DOHH2 (cell line): ENCODE measurements around the gene FBN2.

Source experiments
- H3F3A ChIP-seq: fragments of 200-600 bp; sonication (generic), shearing (Covaris generic); 2 replicates; pipeline ENCODE4 v1.6.0; 2016; ENCODE audit warnings: antibody characterized with exemption, mild to moderate bottlenecking; ENCODE audit not compliant: control insufficient read depth, insufficient read depth
- H3K27ac ChIP-seq: fragments of 200-600 bp; sonication (generic); 2 replicates; pipeline ENCODE4 v1.5.1; 2014; ENCODE audit warnings: low read depth, mild to moderate bottlenecking, low read length, moderate library complexity
- H3K27me3 ChIP-seq: fragments of 200-600 bp; sonication (generic); 2 replicates; pipeline ENCODE4 v1.6.1; 2014; ENCODE audit warnings: mild to moderate bottlenecking, low read length, mixed read lengths; ENCODE audit not compliant: control insufficient read depth
- H3K36me3 ChIP-seq: fragments of 200-600 bp; sonication (generic); 2 replicates; pipeline ENCODE4 v1.6.1; 2014; ENCODE audit warnings: mild to moderate bottlenecking, low read length, moderate library complexity, mixed read lengths; ENCODE audit not compliant: control insufficient read depth
- H3K4me1 ChIP-seq: fragments of 200-600 bp; sonication (generic); 2 replicates; pipeline ENCODE4 v1.6.1; 2014; ENCODE audit warnings: mild to moderate bottlenecking, low read length, mixed read lengths; ENCODE audit not compliant: control insufficient read depth
- H3K4me2 ChIP-seq: fragments of 200-600 bp; sonication (generic); 2 replicates; pipeline ENCODE4 v1.6.0; 2014; ENCODE audit warnings: mild to moderate bottlenecking, low read length, moderate library complexity
- H3K4me3 ChIP-seq: fragments of 200-600 bp; sonication (generic); 2 replicates; pipeline ENCODE4 v1.5.1; 2014; ENCODE audit warnings: mild to moderate bottlenecking, low read length, mixed read lengths
- H3K79me2 ChIP-seq: fragments of 200-600 bp; sonication (generic); 2 replicates; pipeline ENCODE4 v1.6.1; 2014; ENCODE audit warnings: mild to moderate bottlenecking, low read length, mixed read lengths; ENCODE audit not compliant: control insufficient read depth
- H3K9me2 ChIP-seq: fragments of 200-600 bp; sonication (generic); replicated peaks from 2 replicates; pipeline ENCODE4 v1.6.1; 2014; ENCODE audit warnings: mild to moderate bottlenecking, low read length, mixed read lengths; ENCODE audit not compliant: control insufficient read depth
- H3K9me3 ChIP-seq: fragments of 200-600 bp; sonication (generic); 2 replicates; pipeline ENCODE4 v1.6.1; 2014; ENCODE audit warnings: antibody characterized with exemption, low read length, mixed read lengths; ENCODE audit not compliant: control insufficient read depth, insufficient read depth
- H4K20me1 ChIP-seq: fragments of 200-600 bp; sonication (generic); 2 replicates; pipeline ENCODE4 v1.6.0; 2014; ENCODE audit warnings: low read depth, mild to moderate bottlenecking, antibody characterized with exemption, low read length, moderate library complexity; ENCODE audit not compliant: control insufficient read depth, insufficient read depth
- CTCF ChIP-seq: fragments of 200-600 bp; sonication (generic); IDR thresholded peaks from one replicate; pipeline ENCODE4 v1.5.1; 2014; ENCODE audit warnings: antibody characterized with exemption, mild to moderate bottlenecking, low read depth, low read length; ENCODE audit not compliant: poor library complexity, severe bottlenecking
- EZH2phosphoT487 ChIP-seq: fragments of 200-600 bp; sonication (generic); IDR thresholded peaks from 2 replicates; pipeline ENCODE4 v1.6.1; 2017; ENCODE audit warnings: borderline replicate concordance, mild to moderate bottlenecking, antibody characterized with exemption, low read length, moderate library complexity, mixed read lengths

FBN2 gene

GRCh38 chr5:128480906-128481633, 57.0 kb downstream of the FBN2 start:
- H3K4me1 ChIP-seq = no peaks in the 10 kb centered on the region
- no peaks in the 10 kb centered on the region for H3K9me3 ChIP-seq
- no peaks in the 10 kb centered on the region for H4K20me1 ChIP-seq
- H3K27ac ChIP-seq = no peak overlapping the region
- H3K36me3 ChIP-seq = no peaks in the 10 kb centered on the region
- H3F3A ChIP-seq = no peaks in the 10 kb centered on the region
- no peak overlapping the region for H3K4me3 ChIP-seq
- H3K79me2 ChIP-seq = no peaks in the 10 kb centered on the region
- H3K4me2 ChIP-seq = no peak overlapping the region
- no peaks in the 10 kb centered on the region; the same call in 1 of the 2 replicates for H3K9me2 ChIP-seq
- H3K27me3 ChIP-seq = no peaks in the 10 kb centered on the region
- TF ChIP-seq CTCF = no peak
- no peak for TF ChIP-seq EZH2phosphoT487

GRCh38 chr5:128480158-128480557, 57.9 kb downstream of the FBN2 start:
- no peak for TF ChIP-seq EZH2phosphoT487
- no peak for TF ChIP-seq CTCF

GRCh38 chr5:128478386-128479368, 59.4 kb downstream of the FBN2 start:
- Histone ChIP-seq H3K79me2 (no peaks in the 10 kb centered on the region), H3K27ac (no peak overlapping the region), H3K4me2 (no peak overlapping the region), H4K20me1 (no peaks in the 10 kb centered on the region), H3K9me3 (no peaks in the 10 kb centered on the region), H3K27me3 (no peaks in the 10 kb centered on the region), H3F3A (no peaks in the 10 kb centered on the region), H3K4me1 (no peaks in the 10 kb centered on the region), H3K9me2 (no peaks in the 10 kb centered on the region; the same call in 1 of the 2 replicates), H3K4me3 (no peak overlapping the region), H3K36me3 (no peaks in the 10 kb centered on the region)
- TF ChIP-seq CTCF (no peak), EZH2phosphoT487 (no peak)

More at GRCh38 chr5:128480158-128480557, 57.9 kb downstream of the FBN2 start:
- Histone ChIP-seq H3K9me2 (no peaks in the 10 kb centered on the region; the same call in 1 of the 2 replicates), H3F3A (no peaks in the 10 kb centered on the region), H3K4me2 (no peak overlapping the region), H3K79me2 (no peaks in the 10 kb centered on the region), H3K9me3 (no peaks in the 10 kb centered on the region), H3K4me3 (no peak overlapping the region), H3K36me3 (no peaks in the 10 kb centered on the region), H3K27ac (no peak overlapping the region), H4K20me1 (no peaks in the 10 kb centered on the region), H3K4me1 (no peaks in the 10 kb centered on the region), H3K27me3 (no peaks in the 10 kb centered on the region)
